SKM-1 treated with dmso at 0.1 percent for 144 hours (cell line): ENCODE data around the gene RAB3A.
A peak's percentile ranks its signal among the peaks of the same experiment; 100 is the strongest.
"Not testable (repeated sequence)": the region's sequence is repeated elsewhere in the genome, so short reads cannot be mapped to it uniquely, and the experiment has no call there.

ENCODE experiments used
- DNase-seq: peaks from one replicate; lab custom pipeline; 2025; ENCODE audit not compliant: unreplicated experiment; lab: John Stamatoyannopoulos, UW

The RAB3A gene

DNA sequence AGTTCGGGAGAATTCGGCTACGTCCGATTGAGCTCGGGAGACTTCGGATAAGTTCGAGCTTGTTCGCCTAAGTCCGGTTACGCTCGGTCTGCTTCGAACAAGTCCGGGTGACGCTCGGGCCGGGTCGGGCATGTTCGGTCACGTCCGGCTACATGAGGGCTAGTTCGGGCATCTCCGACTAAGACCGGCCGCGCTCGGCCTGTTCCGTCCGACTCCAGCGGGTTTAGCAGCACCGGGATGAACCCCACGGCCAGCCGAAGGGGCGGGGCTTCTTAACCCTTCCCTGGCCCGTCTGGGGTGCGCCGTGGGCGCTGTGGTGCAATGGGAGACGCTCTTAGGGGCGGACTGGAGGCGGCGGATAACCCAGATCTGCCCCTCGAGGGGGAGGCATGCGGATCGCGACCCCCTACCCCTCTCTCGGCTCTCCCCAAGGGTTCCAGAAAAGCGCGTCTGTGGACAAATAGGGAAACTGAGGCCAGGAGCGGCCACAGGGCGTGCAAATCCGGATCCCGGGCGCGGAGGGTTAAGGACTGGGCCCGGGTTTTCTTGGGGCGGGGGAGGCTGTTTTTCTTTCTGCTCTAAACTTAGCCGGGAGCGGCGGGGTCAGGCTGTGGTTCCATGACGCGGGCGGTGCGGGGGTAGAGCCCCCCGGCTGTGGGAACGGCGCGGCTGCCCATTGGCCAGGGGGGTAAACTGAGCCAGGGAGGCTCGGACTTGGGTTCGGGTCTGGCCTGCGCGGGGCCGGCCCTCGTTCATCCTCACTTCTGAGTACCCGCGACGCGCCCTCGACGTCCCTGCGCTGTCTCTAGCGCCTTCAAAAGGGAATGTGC, 20.9 kb upstream of the RAB3A start:
- peak; percentile 99 for DNase-seq

- DNase-seq, result peak; percentile 66
Measured at GRCh38 chr19:18223860-18224524, 20.1 kb upstream of the RAB3A start.

DNA sequence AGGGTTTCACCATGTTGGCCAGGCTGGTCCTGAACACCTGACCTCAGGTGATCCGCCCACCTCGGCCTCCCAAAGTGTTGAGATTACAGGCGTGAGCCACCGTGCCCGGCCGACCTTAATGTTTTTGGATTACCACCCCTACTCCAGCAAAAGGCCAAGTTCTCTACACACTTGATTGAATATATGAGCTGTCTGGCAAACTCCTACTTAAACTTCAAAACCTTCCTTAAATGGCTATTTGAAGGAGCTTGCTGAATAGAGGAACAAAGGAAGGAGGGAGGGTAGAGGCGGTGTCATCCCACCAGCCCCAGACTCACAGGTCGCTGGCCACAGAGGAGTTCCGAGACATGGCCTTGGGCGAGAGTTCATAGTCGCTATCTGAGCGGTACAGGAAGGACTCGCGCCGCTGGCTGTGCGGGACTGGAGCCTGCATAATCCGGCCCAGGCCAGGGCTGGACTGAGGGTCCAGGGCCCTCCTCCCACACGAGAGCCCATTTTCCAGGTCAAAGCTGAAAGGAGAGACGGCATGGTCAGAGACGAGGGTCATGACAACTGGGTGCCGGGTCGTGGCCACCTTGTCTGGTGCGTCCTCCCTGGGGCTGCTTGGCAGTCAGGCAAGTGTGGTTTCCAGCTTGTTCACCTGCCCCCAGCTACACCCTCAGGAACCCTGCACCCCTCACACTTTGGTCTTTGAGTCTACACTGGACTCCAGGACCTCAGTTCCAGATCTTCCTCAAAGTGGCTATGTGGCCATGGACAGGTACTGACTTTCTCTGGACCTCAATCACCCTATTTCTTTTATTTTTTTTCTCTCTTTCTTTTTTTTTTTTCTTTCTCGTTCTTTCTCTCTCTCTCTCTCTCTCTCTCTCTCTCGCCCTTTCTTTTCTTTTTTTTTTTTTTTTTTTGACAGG, 18.2 kb upstream of the RAB3A start:
- no peak for DNase-seq

DNA sequence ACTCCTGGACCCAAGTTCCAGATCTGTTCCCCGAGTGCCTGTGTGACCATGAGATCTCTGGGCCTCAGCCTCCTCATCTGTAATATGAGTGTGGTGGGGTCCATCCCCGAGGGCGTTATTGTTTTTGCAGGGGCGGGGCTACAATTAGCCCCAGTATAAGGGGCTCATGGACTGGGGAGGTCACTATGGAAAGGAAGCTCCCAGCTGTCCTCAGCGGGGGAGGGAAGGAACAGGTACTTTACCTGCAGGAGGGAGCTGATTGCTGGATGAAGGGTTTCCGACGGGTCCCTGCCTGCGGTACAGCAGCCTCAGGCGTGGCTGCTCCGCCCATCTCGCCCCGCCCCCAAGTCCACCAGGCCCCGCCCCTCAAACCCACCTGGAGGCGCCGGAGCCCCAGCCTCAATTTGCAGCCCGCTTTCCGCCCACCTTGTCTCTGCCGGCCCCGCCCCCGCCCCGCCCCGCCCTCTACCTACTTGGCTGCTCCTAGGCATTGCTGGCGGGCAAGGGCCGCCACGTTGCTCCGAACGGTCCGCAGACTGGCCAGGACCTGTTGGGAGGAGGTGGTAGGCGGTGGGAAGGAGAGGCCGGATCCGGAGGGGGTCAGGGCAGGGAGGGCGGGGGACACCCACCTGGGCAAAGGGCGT, 16.9 kb upstream of the RAB3A start:
- DNase-seq, result no peak

GRCh38 chr19:18219911-18220631, 16.2 kb upstream of the RAB3A start:
- no peak for DNase-seq

GRCh38 chr19:18218600-18218999, 14.8 kb upstream of the RAB3A start:
- no peak for DNase-seq

- DNase-seq, result no peak
Measured at GRCh38 chr19:18218159-18218558, 14.3 kb upstream of the RAB3A start.

DNA sequence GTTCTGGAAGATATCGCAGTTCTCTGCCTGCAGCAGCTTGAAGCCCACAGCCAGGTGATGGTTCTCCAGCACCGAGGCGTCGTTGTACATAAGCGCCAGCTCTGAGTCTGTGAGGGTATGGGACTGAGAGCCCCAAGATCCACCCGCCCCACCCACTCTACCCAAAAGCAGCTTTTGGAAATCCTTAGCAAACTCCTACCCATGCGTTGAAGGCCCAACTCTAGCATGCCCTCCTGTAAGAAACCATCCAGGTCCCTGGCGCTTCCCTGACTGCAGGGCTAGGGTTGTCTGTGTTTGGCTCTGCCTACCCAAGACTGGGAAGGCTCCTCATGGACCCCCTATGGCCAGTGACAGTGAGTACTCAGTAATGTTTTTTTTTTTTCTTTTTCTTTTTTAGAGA, 12.9 kb upstream of the RAB3A start:
- no peak for DNase-seq

GRCh38 chr19:18214779-18215433, 11.1 kb upstream of the RAB3A start:
- DNase-seq, result no peak

GRCh38 chr19:18211683-18212082, 7.8 kb upstream of the RAB3A start:
- no peak for DNase-seq

DNA sequence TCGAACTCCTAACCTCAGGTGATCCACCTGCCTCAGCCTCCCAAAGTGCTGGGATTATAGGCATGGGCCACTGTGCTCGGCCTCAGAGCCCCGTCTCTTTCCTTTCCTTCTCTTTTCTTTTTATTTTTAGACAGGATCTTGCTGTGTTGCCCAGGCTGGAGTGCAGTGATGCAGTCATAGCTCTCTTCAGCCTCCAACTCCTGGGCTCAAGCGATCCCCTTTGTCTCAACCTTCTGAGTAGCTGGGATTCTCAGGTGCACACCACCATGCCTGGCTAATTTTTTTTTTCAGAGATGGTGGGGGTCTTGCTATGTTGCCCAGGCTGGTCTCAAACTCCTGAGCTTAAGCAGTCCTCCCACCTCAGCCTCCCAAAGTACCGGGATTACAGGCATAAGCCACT, 6.1 kb upstream of the RAB3A start:
- not testable (repeated sequence) for DNase-seq

DNA sequence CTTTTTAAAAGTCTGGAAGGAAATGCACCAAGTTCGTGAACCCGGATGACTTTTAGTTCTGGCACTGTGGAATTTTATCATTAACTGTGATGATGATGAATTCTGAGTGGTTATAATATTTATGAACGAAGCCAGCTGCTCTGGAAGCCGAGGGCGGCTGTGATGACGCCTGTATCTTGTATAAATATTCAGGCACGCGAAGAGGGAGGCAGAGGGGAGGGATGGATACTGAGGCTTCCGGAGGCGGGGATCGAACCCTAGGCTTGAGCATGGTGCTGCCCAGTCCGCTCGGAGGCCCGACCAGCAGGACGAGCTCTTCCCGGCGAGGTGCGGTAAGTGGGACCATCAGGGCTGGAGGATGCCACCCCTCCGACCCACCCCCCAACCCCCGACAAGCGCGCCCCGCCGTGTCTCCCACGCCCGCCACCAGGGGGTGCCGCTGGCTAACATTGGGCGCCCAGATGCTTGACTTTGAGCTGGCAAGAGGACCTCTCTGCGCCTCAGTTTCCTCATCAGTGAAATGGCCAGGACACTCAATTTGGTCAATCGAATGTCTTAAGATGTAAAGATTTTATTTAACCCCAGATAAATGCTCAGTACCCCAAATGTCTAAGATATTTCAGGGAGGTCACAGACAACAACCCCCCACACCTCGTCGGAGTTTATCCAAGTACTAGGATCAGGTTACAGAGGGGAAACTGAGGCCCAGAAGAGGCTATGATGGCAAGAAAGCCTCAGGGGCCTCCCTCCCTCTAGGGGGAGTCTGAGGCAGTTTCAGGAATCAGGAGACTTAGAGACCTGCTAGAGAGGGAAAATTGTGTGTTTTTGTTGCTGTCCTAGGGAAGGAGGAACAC, 4.5 kb upstream of the RAB3A start:
- DNase-seq, result no peak

DNA sequence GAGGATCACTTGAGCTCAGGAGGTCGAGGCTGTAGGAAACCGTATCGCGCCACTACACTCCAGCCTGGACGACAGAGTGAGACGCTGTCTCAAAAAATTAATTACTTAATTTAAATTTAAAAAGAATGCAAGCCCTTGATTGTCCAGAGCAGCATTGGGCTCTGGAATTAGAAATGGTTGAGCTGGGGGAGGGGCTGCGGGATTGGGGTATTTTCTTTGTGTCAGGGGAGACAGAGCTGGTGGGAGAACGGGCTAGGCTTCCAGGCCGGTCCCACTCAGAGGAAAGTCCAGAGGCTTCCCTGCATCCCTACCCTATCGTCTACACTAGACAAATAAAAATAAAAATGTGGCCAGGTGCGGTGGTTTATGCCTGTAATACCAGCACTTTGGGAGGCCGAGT, 2.2 kb upstream of the RAB3A start:
- no peak for DNase-seq

DNA sequence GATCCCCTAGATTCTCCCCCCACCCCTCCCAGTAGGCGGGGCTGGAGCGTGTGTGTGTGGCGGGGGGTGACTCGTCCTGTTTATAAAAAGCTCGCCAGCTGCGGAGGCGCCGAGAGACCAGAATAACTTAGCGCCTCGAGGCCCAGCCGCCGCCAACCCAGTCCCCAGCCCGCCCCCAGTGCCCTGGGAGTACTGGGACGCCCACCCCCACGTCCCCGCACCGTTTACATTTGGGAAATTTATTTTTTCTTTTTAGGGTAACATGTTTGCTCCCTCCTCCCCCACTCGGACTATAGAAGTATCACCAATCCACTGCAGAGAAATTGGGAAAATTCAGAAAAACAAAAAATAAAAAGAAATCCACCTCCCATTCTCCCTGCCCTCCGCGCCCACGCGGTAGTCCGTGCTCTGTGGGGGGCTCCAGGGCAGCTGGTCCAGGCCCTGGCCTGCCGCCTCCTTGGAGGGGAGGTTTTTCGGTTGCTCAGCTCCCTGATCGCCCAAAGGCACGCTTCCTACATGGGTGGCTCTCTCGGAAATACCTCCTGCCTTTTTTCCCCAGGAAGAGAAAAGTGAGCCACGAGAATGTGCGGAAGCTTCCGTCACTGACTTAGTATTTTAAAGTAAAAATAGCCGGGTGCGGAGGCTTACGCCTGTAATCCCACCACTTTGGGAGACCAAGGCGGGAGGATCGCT, 1.5 kb upstream of the RAB3A start:
- no peak for DNase-seq

DNA sequence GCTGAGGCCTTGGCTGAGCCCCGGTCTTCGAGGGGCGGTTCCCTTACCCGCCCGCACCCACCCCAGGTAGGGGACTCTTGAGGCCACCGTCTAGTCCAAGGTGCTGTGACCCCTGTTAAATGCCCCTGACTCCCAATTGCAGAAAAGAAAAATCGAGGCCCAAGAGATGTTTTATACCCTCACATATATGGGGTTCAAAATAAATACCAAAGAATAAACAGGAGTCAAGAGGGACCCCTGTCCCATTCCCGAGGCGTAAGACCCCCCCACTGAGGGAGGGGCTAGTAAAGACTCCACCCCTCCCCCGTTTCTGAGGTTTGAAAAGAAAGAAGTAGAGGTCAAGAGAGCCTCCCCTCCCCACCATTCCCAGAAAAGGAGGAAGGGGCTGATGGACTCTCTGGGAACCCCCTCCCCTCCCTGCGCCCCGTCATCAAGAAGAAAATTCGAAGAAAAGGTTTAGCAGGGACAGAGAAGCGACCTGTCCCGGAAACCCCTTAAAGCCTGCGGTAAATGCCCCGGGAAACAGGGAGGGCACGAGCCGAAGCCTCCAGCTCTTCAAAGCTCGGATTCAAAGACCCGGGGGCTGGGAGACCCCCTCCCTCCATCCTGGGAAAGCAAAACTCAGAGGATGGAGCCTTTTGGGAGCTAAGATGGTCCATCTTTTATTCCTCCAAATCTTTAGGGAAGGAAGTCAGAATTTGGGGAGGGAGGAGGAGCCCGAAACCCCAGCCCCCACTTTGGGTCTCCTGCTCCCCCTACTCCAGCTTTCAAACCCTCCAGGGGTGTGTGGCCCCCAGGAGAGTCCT, 755 bp upstream of the RAB3A start:
- DNase-seq, result peak; percentile 58

- no peak for DNase-seq
Measured at GRCh38 chr19:18203408-18203862, 407 bp downstream of the RAB3A start.

DNA sequence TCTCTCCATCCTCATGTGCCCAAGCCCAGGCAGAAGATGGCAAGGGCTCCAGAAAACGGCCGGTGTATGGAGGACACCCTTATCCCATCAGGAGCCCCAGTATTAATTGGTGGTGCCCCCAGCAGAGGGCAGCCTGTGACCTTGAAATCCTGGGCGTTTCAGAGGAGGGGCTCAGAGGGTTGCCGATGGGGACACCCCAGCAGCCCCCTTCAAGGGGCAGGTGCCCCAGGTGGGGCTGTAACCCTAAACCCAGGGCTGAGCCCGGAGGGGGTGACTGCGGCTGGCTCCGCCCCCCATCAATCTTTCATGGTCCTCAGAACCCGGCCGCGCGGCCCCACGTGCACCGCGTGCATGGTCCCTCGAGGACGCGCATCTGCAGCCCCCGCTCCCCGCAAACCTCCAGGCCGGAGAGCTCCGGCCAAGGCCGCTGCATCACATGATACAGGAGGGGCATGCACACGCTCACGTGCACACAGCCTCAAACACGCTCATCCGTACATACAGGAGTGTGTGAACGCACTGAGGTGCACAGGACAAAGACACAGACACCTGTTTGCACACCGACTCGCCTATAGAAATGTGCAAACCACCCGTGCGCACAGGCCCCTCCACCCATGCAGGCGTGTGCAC, 949 bp downstream of the RAB3A start:
- DNase-seq, result no peak
